GM12892 (cell line): ENCODE results near the gene CNOT11.

Experiments
- POLR2A ChIP-seq: IDR thresholded peaks from 2 replicates; pipeline ENCODE4 v1.6.1; 2011; ENCODE audit warnings: low read depth, low read length, control low read depth
- POLR2AphosphoS5 ChIP-seq: IDR thresholded peaks from 2 replicates; pipeline ENCODE4 v1.6.1; 2011; ENCODE audit warnings: low read depth, low read length, control low read depth
- TAF1 ChIP-seq: IDR thresholded peaks from 2 replicates; pipeline ENCODE4 v1.6.1; 2011; ENCODE audit warnings: low read depth, mild to moderate bottlenecking, control low read depth, low read length, borderline replicate concordance

- TF ChIP-seq POLR2A (peak; percentile 55; the same call in 1 of the 2 replicates), POLR2AphosphoS5 (peak; percentile 47; the same call in 1 of the 2 replicates), TAF1 (peak; percentile 53)
Observed at GRCh38 chr2:101308432-101309210, 55.9 kb downstream of the CNOT11 start, which contains the start of gene RNF149.
